Peyer's patch (tissue), 4 donors: ENCODE data around the gene SFTPB.

Source experiments
- POLR2A ChIP-seq, 2 donors: fragments of 450-650 bp; IDR thresholded peaks; one replicate each; pipeline ENCODE4 v1.5.1; 2017; ENCODE audit warnings: antibody characterized with exemption in 2 of 2, mild to moderate bottlenecking in 2 of 2, moderate library complexity in 2 of 2
- TF ChIP-seq, protein P1 (sequence below), 6 experiments: fragments of 450-650 bp in 4 of 6; fragments of 200-600 bp in 2 of 6; sonication (generic) in 1 of 6; IDR thresholded peaks; one replicate each; pipeline ENCODE4 v1.5.1; 2017 to 2019; ENCODE audit warnings: antibody characterized with exemption in 6 of 6, mild to moderate bottlenecking in 3 of 6, moderate library complexity in 1 of 6

- no peak for TF ChIP-seq POLR2A (IDR thresholded peaks at IDR 0.05)
- TF ChIP-seq, protein P1, sequence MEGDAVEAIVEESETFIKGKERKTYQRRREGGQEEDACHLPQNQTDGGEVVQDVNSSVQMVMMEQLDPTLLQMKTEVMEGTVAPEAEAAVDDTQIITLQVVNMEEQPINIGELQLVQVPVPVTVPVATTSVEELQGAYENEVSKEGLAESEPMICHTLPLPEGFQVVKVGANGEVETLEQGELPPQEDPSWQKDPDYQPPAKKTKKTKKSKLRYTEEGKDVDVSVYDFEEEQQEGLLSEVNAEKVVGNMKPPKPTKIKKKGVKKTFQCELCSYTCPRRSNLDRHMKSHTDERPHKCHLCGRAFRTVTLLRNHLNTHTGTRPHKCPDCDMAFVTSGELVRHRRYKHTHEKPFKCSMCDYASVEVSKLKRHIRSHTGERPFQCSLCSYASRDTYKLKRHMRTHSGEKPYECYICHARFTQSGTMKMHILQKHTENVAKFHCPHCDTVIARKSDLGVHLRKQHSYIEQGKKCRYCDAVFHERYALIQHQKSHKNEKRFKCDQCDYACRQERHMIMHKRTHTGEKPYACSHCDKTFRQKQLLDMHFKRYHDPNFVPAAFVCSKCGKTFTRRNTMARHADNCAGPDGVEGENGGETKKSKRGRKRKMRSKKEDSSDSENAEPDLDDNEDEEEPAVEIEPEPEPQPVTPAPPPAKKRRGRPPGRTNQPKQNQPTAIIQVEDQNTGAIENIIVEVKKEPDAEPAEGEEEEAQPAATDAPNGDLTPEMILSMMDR (IDR thresholded peaks at IDR 0.05): no peak
Measured at GRCh38 chr2:85695121-85695520, 27.1 kb upstream of the SFTPB start.
